Naive thymus-derived CD4-positive, alpha-beta T cell (primary cell): ENCODE data around the gene ZMYND15. TPM values are rescaled to one million over a fixed set of nuclear protein-coding genes. Genes with fewer than 3 reads are reported as not detected.

Experiments used
- ATAC-seq: fragments of 150-1000 bp; cut with Tn5 transposase; 2 replicates; pipeline ENCODE4 v1.10.0; 2021; ENCODE audit warnings: mild to moderate bottlenecking, moderate library complexity
- CTCF ChIA-PET: fragments of 350-600 bp; sonication (Branson Sonifier 250); formaldehyde crosslinking; loops from one replicate; lab custom pipeline; 2021; ENCODE audit warnings: antibody characterized with exemption; lab: Charles Lee
- POLR2A ChIA-PET: fragments of 350-600 bp; sonication (Branson Sonifier 250); formaldehyde crosslinking; loops from one replicate; lab custom pipeline; 2021; ENCODE audit warnings: antibody characterized with exemption, inconsistent platforms; lab: Charles Lee
- DNase-seq, 9 donors: peaks; one replicate each; pipeline versions ENCODE4 v3.0.0 to v3.0.0-alpha.2; 2020 to 2022; ENCODE audit warnings: mixed read lengths in 1 of 9
- H3K27ac ChIP-seq: one replicate; pipeline ENCODE4 v1.7.0; 2013; ENCODE audit warnings: mild to moderate bottlenecking, low read depth, low read length, moderate library complexity
- H3K27me3 ChIP-seq, 2 donors: one replicate each; pipeline ENCODE4 v1.7.0; 2013; ENCODE audit warnings: low read length in 2 of 2, mild to moderate bottlenecking in 2 of 2, moderate library complexity in 2 of 2; ENCODE audit not compliant: control insufficient read depth in 2 of 2, insufficient read depth in 2 of 2
- H3K36me3 ChIP-seq, 3 experiments: 1 replicate in 2 of 3; 2 replicates in 1 of 3; pipeline ENCODE4 v1.7.0; 2013; ENCODE audit warnings: low read length in 3 of 3, mild to moderate bottlenecking in 3 of 3, moderate library complexity in 1 of 3; ENCODE audit not compliant: insufficient read depth in 3 of 3, control insufficient read depth in 2 of 3
- H3K4me1 ChIP-seq, 2 donors: one replicate each; pipeline ENCODE4 v1.7.0; 2013; ENCODE audit warnings: low read length in 2 of 2, mild to moderate bottlenecking in 2 of 2, moderate library complexity in 1 of 2; ENCODE audit not compliant: control insufficient read depth in 2 of 2, insufficient read depth in 2 of 2
- H3K4me3 ChIP-seq: 2 replicates; pipeline ENCODE4 v1.7.0; 2013; ENCODE audit warnings: mild to moderate bottlenecking, low read length
- H3K9me3 ChIP-seq, 3 experiments: 1 replicate in 2 of 3; 2 replicates in 1 of 3; pipeline ENCODE4 v1.7.0; 2013; ENCODE audit warnings: low read length in 3 of 3; ENCODE audit not compliant: control insufficient read depth in 2 of 3
- H3K27ac Mint-ChIP-seq, 9 donors: one replicate each; pipeline ENCODE4 v1.8.0; 2020 to 2022; ENCODE audit warnings: mixed read lengths in 9 of 9, mild to moderate bottlenecking in 8 of 9, moderate library complexity in 5 of 9, inconsistent platforms in 2 of 9
- H3K27me3 Mint-ChIP-seq, 5 donors: one replicate each; pipeline ENCODE4 v1.8.0; 2021 to 2022; ENCODE audit warnings: mixed read lengths in 5 of 5, mild to moderate bottlenecking in 1 of 5
- H3K36me3 Mint-ChIP-seq, 5 donors: one replicate each; pipeline ENCODE4 v1.8.0; 2020 to 2022; ENCODE audit warnings: mixed read lengths in 5 of 5, mild to moderate bottlenecking in 3 of 5, inconsistent platforms in 1 of 5
- H3K4me1 Mint-ChIP-seq, 7 donors: one replicate each; pipeline ENCODE4 v1.8.0; 2020 to 2022; ENCODE audit warnings: mixed read lengths in 7 of 7, mild to moderate bottlenecking in 3 of 7, inconsistent platforms in 1 of 7
- H3K4me3 Mint-ChIP-seq, 10 donors: one replicate each; pipeline ENCODE4 v1.8.0; 2020 to 2022; ENCODE audit warnings: mild to moderate bottlenecking in 10 of 10, mixed read lengths in 10 of 10, moderate library complexity in 6 of 10, inconsistent platforms in 2 of 10
- H3K9me3 Mint-ChIP-seq, 11 donors: one replicate each; pipeline ENCODE4 v1.8.0; 2020 to 2022; ENCODE audit warnings: mixed read lengths in 11 of 11, mild to moderate bottlenecking in 4 of 11, inconsistent platforms in 1 of 11, moderate library complexity in 1 of 11
- intact Hi-C, 2 donors: fragments of 100-400 bp; cut with micrococcal nuclease; formaldehyde crosslinking; loops; one replicate each; pipeline ENCODE4 v1.15.1; 2023
- polyA plus RNA-seq, 2 donors: library from polyadenylated mRNA; unstranded; fragments of 300-500 nt; fragmentation: Illumina TruSeq; gene quantifications; one replicate each; pipeline ENCODE4 v1.2.3, GENCODE V29; 2021
- total RNA-seq, 6 experiments: library from RNA in 5 of 6; stranded (reverse) in 5 of 6; gene quantifications; 1 replicate in 5 of 6; 2 replicates in 1 of 6; pipeline ENCODE4 v1.2.3 and lab custom pipeline; 2021 to 2026

Gene ZMYND15
- total and polyA plus RNA-seq, 7 experiments from 2014 or later: 0.22 to 5.2 (median 1.4) TPM; not detected in 3

DNA sequence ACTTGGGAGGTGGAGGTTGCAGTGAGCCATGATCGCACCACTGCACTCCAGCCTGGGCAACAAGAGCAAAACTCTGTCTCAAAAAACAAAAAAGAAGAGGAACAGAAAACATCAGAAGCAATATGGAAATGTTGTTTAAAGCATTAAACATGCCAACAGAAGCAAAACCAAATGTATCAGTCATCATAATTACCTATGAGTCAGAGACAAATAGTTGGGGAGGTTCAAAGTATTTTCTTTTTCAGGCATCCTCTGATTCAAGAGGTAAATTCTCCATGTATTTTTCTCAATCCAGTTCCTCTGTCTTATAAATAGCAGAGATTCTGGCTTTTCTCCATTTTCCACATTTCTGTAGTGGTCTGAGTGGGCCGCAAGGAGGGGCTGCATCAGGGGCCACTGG is 30.0 kb downstream of the ZMYND15 start:
- no peak overlapping the region for H3K4me3 Mint-ChIP-seq
- Histone ChIP-seq H3K4me3 (no peak overlapping the region), H3K27ac (no peak overlapping the region), H3K36me3 (no peaks in the 10 kb centered on the region), H3K9me3 (no peaks in the 10 kb centered on the region), H3K27me3 (no peaks in the 10 kb centered on the region), H3K4me1 (peaks cover 0 to 7% of the 10 kb centered on the region in 2 donors)
- no peak for ATAC-seq
- DNase-seq: no peak
- H3K27ac Mint-ChIP-seq: no peak overlapping the region
- H3K36me3 Mint-ChIP-seq: no peaks in the 10 kb centered on the region
- ChIA-PET CTCF (no interaction called here), POLR2A (no interaction called here)
- H3K27me3 Mint-ChIP-seq: peaks cover 0 to 9% (median 6%) of the 10 kb centered on the region in 5 donors
- H3K4me1 Mint-ChIP-seq: peaks cover 6 to 17% (median 7%) of the 10 kb centered on the region in 7 donors
- intact Hi-C loops: no loop called here
- no peaks in the 10 kb centered on the region for H3K9me3 Mint-ChIP-seq

DNA sequence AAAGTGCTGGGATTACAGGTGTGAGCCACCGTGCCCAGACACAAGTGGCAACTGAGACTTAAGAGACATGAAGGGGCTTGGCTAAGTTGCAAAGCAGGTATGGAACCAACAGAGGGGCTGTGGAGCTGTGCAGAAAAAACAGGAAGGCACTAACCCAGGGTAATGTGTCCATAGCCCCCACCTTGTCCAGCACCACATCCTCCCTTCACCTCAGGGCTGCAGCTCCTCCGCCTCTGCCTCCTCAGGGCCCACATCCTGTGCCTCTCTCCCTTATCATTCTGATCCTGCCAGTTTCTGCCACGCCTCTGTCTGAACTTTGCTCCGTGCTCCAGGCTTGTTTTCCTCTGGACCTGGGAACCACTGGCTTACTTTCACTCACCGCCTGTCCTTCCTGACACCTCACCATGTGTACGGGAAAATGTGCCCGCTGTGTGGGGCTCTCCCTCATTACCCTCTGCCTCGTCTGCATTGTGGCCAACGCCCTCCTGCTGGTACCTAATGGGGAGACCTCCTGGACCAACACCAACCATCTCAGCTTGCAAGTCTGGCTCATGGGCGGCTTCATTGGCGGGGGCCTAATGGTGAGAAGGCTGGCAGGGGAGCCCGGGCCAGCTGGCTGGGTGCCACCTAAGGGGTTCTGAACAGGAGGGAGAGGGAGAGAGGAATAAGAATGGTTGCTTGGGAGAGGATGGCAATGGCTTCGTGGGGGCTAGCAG is 32.0 kb downstream of the ZMYND15 start, which contains the start of gene TM4SF5:
Gene TM4SF5 (plus strand): TSS at position 368 of the 716 bp plus-strand sequence. CDS start 37 bp downstream, at position 405.
- no peak within 1 kb of the TSS for H3K4me3 ChIP-seq
- no peaks in the 10 kb centered on the region for H3K27me3 ChIP-seq
- peaks cover 0 to 7% of the 10 kb centered on the region in 2 donors for H3K4me1 ChIP-seq
- Mint-ChIP-seq H3K27ac (peak within 1 kb of the TSS in 2 of 9 donors; percentile 54 to 82), H3K4me1 (peaks cover 6 to 17% (median 7%) of the 10 kb centered on the region in 7 donors), H3K36me3 (no peaks in the 10 kb centered on the region), H3K27me3 (peaks cover 0 to 12% (median 6%) of the 10 kb centered on the region in 5 donors), H3K4me3 (peak within 1 kb of the TSS in 1 of 10 donors; percentile 64), H3K9me3 (no peaks in the 10 kb centered on the region)
- H3K36me3 ChIP-seq: no peaks in the 10 kb centered on the region
- ATAC-seq (no peak), DNase-seq (no peak)
- ChIA-PET POLR2A (no interaction called here), CTCF (no interaction called here)
- intact Hi-C loops: no loop called here
- H3K27ac ChIP-seq: no peak within 1 kb of the TSS
- no peaks in the 10 kb centered on the region for H3K9me3 ChIP-seq

DNA sequence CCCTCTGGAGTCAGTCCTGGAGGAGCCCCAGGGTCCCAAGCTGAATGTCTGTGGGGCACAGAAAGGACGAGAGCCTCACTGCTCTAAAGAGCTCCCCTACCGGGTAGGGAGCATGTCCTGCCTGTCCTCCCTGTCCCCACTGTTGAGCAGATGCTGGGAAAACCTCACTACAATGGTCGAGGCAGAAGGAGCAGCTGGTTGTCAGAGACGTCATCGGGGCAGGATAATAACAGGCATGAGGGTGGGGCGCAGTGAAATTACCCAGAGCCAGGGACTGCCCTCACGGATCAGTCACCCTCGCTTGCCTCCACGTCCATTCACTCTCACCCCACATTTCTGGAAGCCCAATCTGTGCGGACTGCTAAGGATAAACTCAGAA is 32.6 kb downstream of the ZMYND15 start:
- intact Hi-C loops: no loop called here
- H3K27ac Mint-ChIP-seq: no peak overlapping the region
- ChIA-PET CTCF (no interaction called here), POLR2A (no interaction called here)
- H3K9me3 ChIP-seq: no peaks in the 10 kb centered on the region
- DNase-seq (no peak), ATAC-seq (no peak)
- H3K27me3 ChIP-seq: no peaks in the 10 kb centered on the region
- no peak overlapping the region for H3K4me3 Mint-ChIP-seq
- no peak overlapping the region for H3K27ac ChIP-seq
- H3K4me1 Mint-ChIP-seq: peaks cover 6 to 17% (median 7%) of the 10 kb centered on the region in 7 donors
- peaks cover 0 to 7% of the 10 kb centered on the region in 2 donors for H3K4me1 ChIP-seq
- no peaks in the 10 kb centered on the region for H3K36me3 Mint-ChIP-seq
- H3K4me3 ChIP-seq: no peak overlapping the region
- H3K36me3 ChIP-seq: no peaks in the 10 kb centered on the region
- H3K27me3 Mint-ChIP-seq: peaks cover 0 to 17% (median 6%) of the 10 kb centered on the region in 5 donors
- H3K9me3 Mint-ChIP-seq: no peaks in the 10 kb centered on the region

DNA sequence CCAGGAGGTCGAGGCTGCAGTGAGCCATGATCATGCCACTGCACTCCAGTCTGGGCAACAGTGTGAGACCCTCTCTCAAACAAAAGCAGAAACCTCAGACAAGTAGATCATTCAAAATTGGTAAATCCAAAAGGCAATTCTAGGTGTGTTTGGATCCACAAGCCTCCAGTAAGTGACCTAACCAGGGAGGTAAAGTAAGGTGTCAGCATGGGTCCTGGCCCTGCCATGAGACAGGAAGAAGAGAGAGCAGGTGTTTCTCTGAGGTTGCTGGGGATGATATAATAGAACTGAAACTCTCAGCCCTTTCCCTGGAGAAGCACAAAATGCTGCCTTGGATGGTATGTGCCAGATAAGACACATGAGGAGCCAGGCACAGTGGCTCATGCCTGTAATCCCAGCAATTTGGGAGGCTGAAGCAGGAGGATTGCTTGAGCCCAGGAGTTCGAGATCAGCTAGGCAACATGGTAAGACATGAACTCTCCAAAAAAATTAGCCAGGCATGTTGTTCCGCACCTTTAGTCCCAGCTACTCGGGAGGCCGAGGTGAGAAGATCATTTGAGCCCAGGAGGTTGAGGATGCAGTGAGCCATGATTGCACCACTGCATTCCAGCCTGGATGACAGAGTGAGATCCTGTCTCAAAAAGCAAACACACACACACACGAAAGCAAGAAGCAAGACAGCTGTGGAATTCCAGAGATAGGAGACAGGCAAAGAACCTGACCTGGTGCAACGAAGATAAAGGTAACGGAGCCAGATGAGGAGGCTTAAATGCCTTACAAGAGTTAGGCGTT is 38.5 kb downstream of the ZMYND15 start:
- intact Hi-C loops: no loop called here
- POLR2A ChIA-PET: interaction anchor here (1.7 kb wide), 1 partner anchor 12 kb away, joined by 6 read pairs; no protein-coding TSS in a partner anchor
- Histone ChIP-seq H3K36me3 (no peaks in the 10 kb centered on the region), H3K27ac (no peak overlapping the region), H3K27me3 (peaks cover 0 to 5% of the 10 kb centered on the region in 2 donors), H3K4me1 (no peaks in the 10 kb centered on the region), H3K4me3 (no peak overlapping the region), H3K9me3 (no peaks in the 10 kb centered on the region)
- ATAC-seq (no peak), DNase-seq (no peak)
- no peaks in the 10 kb centered on the region for H3K36me3 Mint-ChIP-seq
- CTCF ChIA-PET: no interaction called here
- no peak overlapping the region for H3K4me3 Mint-ChIP-seq
- H3K27me3 Mint-ChIP-seq: peaks cover 21 to 50% (median 34%) of the 10 kb centered on the region in 5 donors
- H3K9me3 Mint-ChIP-seq: peaks cover 0 to 1% (median 0%) of the 10 kb centered on the region in 11 donors
- peaks cover 0 to 7% (median 0%) of the 10 kb centered on the region in 7 donors for H3K4me1 Mint-ChIP-seq
- peak overlapping the region in 1 of 9 donors; percentile 27 for H3K27ac Mint-ChIP-seq

DNA sequence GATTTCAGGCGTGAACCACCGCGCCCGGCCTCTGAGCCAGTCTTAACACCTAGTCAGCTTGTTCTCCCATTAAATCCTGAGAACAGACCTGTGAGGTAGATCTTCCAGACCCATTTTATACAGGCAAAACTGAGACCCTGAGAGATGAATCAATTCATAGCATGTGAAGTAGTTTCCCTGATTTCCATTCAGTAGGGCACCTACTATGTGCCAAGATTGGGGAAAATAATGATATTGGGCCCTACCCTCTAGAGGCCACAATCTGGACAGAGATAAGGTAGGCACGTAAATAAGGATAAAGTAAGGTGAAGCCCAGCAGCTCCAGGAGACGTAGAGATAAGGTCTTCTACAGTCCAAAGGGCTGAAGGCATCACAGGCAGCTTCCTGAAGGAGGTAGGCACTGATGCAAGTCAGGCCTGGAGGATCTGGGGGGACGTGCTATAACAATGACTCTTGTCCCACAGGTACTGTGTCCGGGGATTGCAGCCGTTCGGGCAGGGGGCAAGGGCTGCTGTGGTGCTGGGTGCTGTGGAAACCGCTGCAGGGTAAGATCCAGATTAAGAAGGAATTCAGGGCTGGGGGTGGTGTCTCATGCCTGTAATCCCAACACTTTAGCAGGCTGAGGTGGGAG is 40.8 kb downstream of the ZMYND15 start:
- intact Hi-C loops: no loop called here

DNA sequence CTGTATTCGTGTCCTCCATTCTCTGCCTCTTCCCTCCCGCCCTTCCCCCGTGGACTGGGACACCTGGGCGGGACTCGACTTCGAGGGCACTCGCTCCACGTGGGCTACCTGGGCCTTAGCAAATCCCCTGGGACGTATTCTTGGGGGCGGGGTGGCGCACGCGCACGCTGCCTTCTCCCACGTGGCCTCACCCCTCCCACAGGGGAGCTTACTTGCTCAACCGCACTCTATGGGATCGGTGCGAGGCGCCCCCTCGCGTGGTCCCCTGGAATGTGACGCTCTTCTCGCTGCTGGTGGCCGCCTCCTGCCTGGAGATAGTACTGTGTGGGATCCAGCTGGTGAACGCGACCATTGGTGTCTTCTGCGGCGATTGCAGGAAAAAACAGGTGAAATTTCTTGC is 43.0 kb downstream of the ZMYND15 start:
- Mint-ChIP-seq H3K4me1 (peaks cover 5 to 24% (median 10%) of the 10 kb centered on the region in 7 donors), H3K4me3 (peak overlapping the region in 1 of 10 donors; percentile 2), H3K36me3 (no peaks in the 10 kb centered on the region), H3K27ac (no peak overlapping the region), H3K27me3 (peaks cover 54 to 80% (median 64%) of the 10 kb centered on the region in 5 donors), H3K9me3 (peaks cover 0 to 2% (median 0%) of the 10 kb centered on the region in 11 donors)
- intact Hi-C loops: no loop called here
- ChIA-PET POLR2A (interaction anchor here (0.6 to 0.7 kb wide), 2 partner anchors 79 to 1645 kb away, joined by 4 read pairs; no protein-coding TSS in a partner anchor), CTCF (no interaction called here)
- Histone ChIP-seq H3K27ac (no peak overlapping the region), H3K4me1 (peaks cover 9 to 15% of the 10 kb centered on the region in 2 donors), H3K36me3 (no peaks in the 10 kb centered on the region), H3K27me3 (peaks cover 3 to 16% of the 10 kb centered on the region in 2 donors), H3K9me3 (no peaks in the 10 kb centered on the region), H3K4me3 (no peak overlapping the region)
- ATAC-seq: no peak
- no peak for DNase-seq

More for the DNA sequence above, 40.8 kb downstream of the ZMYND15 start:
- H3K27ac Mint-ChIP-seq: no peak overlapping the region
- Histone ChIP-seq H3K9me3 (no peaks in the 10 kb centered on the region), H3K27ac (no peak overlapping the region), H3K4me1 (peaks cover 3 to 4% of the 10 kb centered on the region in 2 donors), H3K4me3 (no peak overlapping the region), H3K27me3 (peaks cover 3 to 5% of the 10 kb centered on the region in 2 donors), H3K36me3 (no peaks in the 10 kb centered on the region)
- peaks cover 0 to 1% (median 0%) of the 10 kb centered on the region in 11 donors for H3K9me3 Mint-ChIP-seq
- H3K4me1 Mint-ChIP-seq: peaks cover 0 to 8% (median 5%) of the 10 kb centered on the region in 7 donors
- DNase-seq (no peak), ATAC-seq (no peak)
- H3K4me3 Mint-ChIP-seq: no peak overlapping the region
- ChIA-PET POLR2A (interaction anchor here (0.6 kb wide), 3 partner anchors 59 to 611 kb away, joined by 3 to 6 read pairs (median 3); no protein-coding TSS in a partner anchor), CTCF (interaction anchor here (0.8 kb wide), 1 partner anchor 102 kb away, joined by 3 read pairs; no protein-coding TSS in a partner anchor)
- peaks cover 35 to 65% (median 47%) of the 10 kb centered on the region in 5 donors for H3K27me3 Mint-ChIP-seq
- H3K36me3 Mint-ChIP-seq: no peaks in the 10 kb centered on the region
